Mesenchymal stem cell (in vitro differentiated cells and primary cell): ENCODE results near the gene EFHC2.
"Not testable (repeated sequence)": the region's sequence is repeated elsewhere in the genome, so short reads cannot be mapped to it uniquely, and the experiment has no call there.

Experiments used
- DNase-seq: peaks from one replicate; pipeline ENCODE4 v3.0.0-alpha.2; 2013
- H2AFZ ChIP-seq: one replicate; pipeline ENCODE4 v1.6.1; 2013; ENCODE audit warnings: low read depth, mild to moderate bottlenecking, control low read depth, inconsistent platforms, low read length, moderate library complexity
- H2AK5ac ChIP-seq: 2 replicates; pipeline ENCODE4 v1.6.1; 2013; ENCODE audit warnings: low read length, moderate library complexity, mild to moderate bottlenecking, inconsistent platforms; ENCODE audit not compliant: severe bottlenecking
- H2BK120ac ChIP-seq: one replicate; pipeline ENCODE4 v1.6.1; 2013; ENCODE audit warnings: low read depth, mild to moderate bottlenecking, inconsistent platforms, low read length, moderate library complexity
- H2BK12ac ChIP-seq, 2 experiments: one replicate each; pipeline ENCODE4 v1.6.1; 2013; ENCODE audit warnings: inconsistent platforms in 2 of 2, low read length in 2 of 2, mild to moderate bottlenecking in 2 of 2, moderate library complexity in 2 of 2, control low read depth in 1 of 2
- H2BK15ac ChIP-seq: one replicate; pipeline ENCODE4 v1.6.1; 2013; ENCODE audit warnings: mild to moderate bottlenecking, low read depth, inconsistent platforms; ENCODE audit not compliant: poor library complexity, severe bottlenecking
- H2BK5ac ChIP-seq: 2 replicates; pipeline ENCODE4 v1.6.1; 2013; ENCODE audit warnings: low read depth, mild to moderate bottlenecking, low read length, control low read depth, inconsistent platforms; ENCODE audit not compliant: poor library complexity, severe bottlenecking
- H3K14ac ChIP-seq, 2 experiments: one replicate each; pipeline ENCODE4 v1.6.1; 2013; ENCODE audit warnings: inconsistent platforms in 2 of 2, low read length in 2 of 2, control low read depth in 1 of 2, mild to moderate bottlenecking in 1 of 2, moderate library complexity in 1 of 2
- H3K18ac ChIP-seq, 2 experiments: one replicate each; pipeline ENCODE4 v1.6.1; 2013; ENCODE audit warnings: inconsistent platforms in 2 of 2, low read length in 2 of 2, control low read depth in 1 of 2, low read depth in 1 of 2, mild to moderate bottlenecking in 1 of 2
- H3K23ac ChIP-seq, 2 experiments: one replicate each; pipeline ENCODE4 v1.6.1; 2013; ENCODE audit warnings: inconsistent platforms in 2 of 2, low read length in 2 of 2, mild to moderate bottlenecking in 2 of 2, moderate library complexity in 2 of 2, control low read depth in 1 of 2
- H3K27ac ChIP-seq: 2 replicates; pipeline ENCODE4 v1.5.1; 2013; ENCODE audit warnings: mild to moderate bottlenecking, moderate library complexity, low read length, control low read depth, inconsistent platforms; ENCODE audit not compliant: poor library complexity, severe bottlenecking
- H3K27me3 ChIP-seq, 2 experiments: 2 replicates each; pipeline versions ENCODE4 v1.6.1 to v1.7.0; 2013; ENCODE audit warnings: low read length in 2 of 2, mild to moderate bottlenecking in 2 of 2, moderate library complexity in 2 of 2, control low read depth in 1 of 2, inconsistent platforms in 1 of 2; ENCODE audit not compliant: control insufficient read depth in 1 of 2, insufficient read depth in 1 of 2
- H3K36me3 ChIP-seq, 2 experiments: 2 replicates each; pipeline versions ENCODE4 v1.6.1 to v1.7.0; 2013; ENCODE audit warnings: low read length in 2 of 2, control low read depth in 1 of 2, inconsistent platforms in 1 of 2, low read depth in 1 of 2, mild to moderate bottlenecking in 1 of 2; ENCODE audit not compliant: insufficient read depth in 2 of 2, control insufficient read depth in 1 of 2
- H3K4ac ChIP-seq, 2 experiments: one replicate each; pipeline ENCODE4 v1.6.1; 2013; ENCODE audit warnings: inconsistent platforms in 2 of 2, low read length in 2 of 2, mild to moderate bottlenecking in 2 of 2, moderate library complexity in 2 of 2, control low read depth in 1 of 2, low read depth in 1 of 2
- H3K4me1 ChIP-seq: 2 replicates; pipeline ENCODE4 v1.6.1; 2013; ENCODE audit warnings: low read depth, low read length, control low read depth; ENCODE audit not compliant: control insufficient read depth, insufficient read depth
- H3K4me2 ChIP-seq: 2 replicates; pipeline ENCODE4 v1.6.1; 2013; ENCODE audit warnings: low read length, mild to moderate bottlenecking, inconsistent platforms; ENCODE audit not compliant: poor library complexity, severe bottlenecking
- H3K4me3 ChIP-seq, 2 experiments: 2 replicates each; pipeline versions ENCODE4 v1.5.1 to v1.7.0; 2013; ENCODE audit warnings: low read length in 2 of 2, mild to moderate bottlenecking in 2 of 2, control low read depth in 1 of 2, low read depth in 1 of 2; ENCODE audit not compliant: insufficient read depth in 1 of 2
- H3K79me1 ChIP-seq: replicated peaks from 2 replicates; pipeline ENCODE4 v1.6.1; 2013; ENCODE audit warnings: mild to moderate bottlenecking, control low read depth, low read length, inconsistent platforms; ENCODE audit not compliant: poor library complexity, severe bottlenecking
- H3K9ac ChIP-seq: 2 replicates; pipeline ENCODE4 v1.7.0; 2013; ENCODE audit warnings: mild to moderate bottlenecking, low read length, moderate library complexity
- H3K9me3 ChIP-seq: 2 replicates; pipeline ENCODE4 v1.7.0; 2013; ENCODE audit warnings: mild to moderate bottlenecking, low read length; ENCODE audit not compliant: control insufficient read depth
- H4K8ac ChIP-seq: one replicate; pipeline ENCODE4 v1.6.1; 2013; ENCODE audit warnings: inconsistent platforms, mild to moderate bottlenecking, low read length, moderate library complexity
- H4K91ac ChIP-seq: one replicate; pipeline ENCODE4 v1.6.1; 2013; ENCODE audit warnings: mild to moderate bottlenecking, low read length, inconsistent platforms
- WGBS: methylation state at CpG from one replicate; pipeline ENCODE4 v1.1.7; 2013; ENCODE audit warnings: mixed read lengths; 5-methylcytosine and 5-hydroxymethylcytosine counted together

EFHC2 gene

GRCh38 chrX:44261286-44261685 lies 82.2 kb downstream of the EFHC2 start:
- Histone ChIP-seq H3K4me3 (no peak overlapping the region), H2AK5ac (no peak overlapping the region), H3K9ac (no peak overlapping the region), H4K91ac (no peak overlapping the region), H3K4me1 (no peaks in the 10 kb centered on the region), H3K18ac (no peak overlapping the region), H3K27me3 (no peaks in the 10 kb centered on the region), H2BK12ac (no peak overlapping the region), H3K79me1 (no peaks in the 10 kb centered on the region), H3K9me3 (no peaks in the 10 kb centered on the region), H3K4ac (no peak overlapping the region), H3K23ac (no peak overlapping the region), H3K36me3 (no peaks in the 10 kb centered on the region), H3K27ac (no peak overlapping the region), H2BK120ac (no peak overlapping the region), H2BK5ac (no peak overlapping the region), H3K4me2 (no peak overlapping the region), H4K8ac (no peak overlapping the region), H3K14ac (no peak overlapping the region), H2BK15ac (no peak overlapping the region), H2AFZ (no peak overlapping the region)
- 100% methylated on average over 1 of the region's 5 CpGs for WGBS
- DNase-seq: no peak

GRCh38 chrX:44260609-44261008 lies 82.9 kb downstream of the EFHC2 start:
- Histone ChIP-seq H3K27ac (no peak overlapping the region), H3K79me1 (no peaks in the 10 kb centered on the region)

GRCh38 chrX:44255742-44256141 lies 87.7 kb downstream of the EFHC2 start:
- not testable (repeated sequence) for H3K9ac ChIP-seq

More at GRCh38 chrX:44260609-44261008, 82.9 kb downstream of the EFHC2 start:
- no peak for DNase-seq
- Histone ChIP-seq H3K9me3 (no peaks in the 10 kb centered on the region), H2BK15ac (no peak overlapping the region), H3K4ac (no peak overlapping the region), H2BK120ac (no peak overlapping the region), H2AFZ (no peak overlapping the region), H4K8ac (no peak overlapping the region), H3K9ac (no peak overlapping the region), H3K4me3 (no peak overlapping the region), H3K14ac (no peak overlapping the region), H3K27me3 (no peaks in the 10 kb centered on the region), H2BK12ac (no peak overlapping the region), H3K4me2 (no peak overlapping the region), H3K36me3 (no peaks in the 10 kb centered on the region), H2AK5ac (no peak overlapping the region), H4K91ac (no peak overlapping the region), H3K23ac (no peak overlapping the region), H3K18ac (no peak overlapping the region), H2BK5ac (no peak overlapping the region), H3K4me1 (no peaks in the 10 kb centered on the region)

GRCh38 chrX:44253575-44253942 lies 89.9 kb downstream of the EFHC2 start:
- H2BK15ac ChIP-seq: no peak overlapping the region
- H3K14ac ChIP-seq: peak overlapping the region in 1 of 2 experiments; percentile 41

More at GRCh38 chrX:44255742-44256141, 87.7 kb downstream of the EFHC2 start:
- not testable (repeated sequence) for H3K18ac ChIP-seq, H2BK12ac ChIP-seq, H3K4me1 ChIP-seq, H4K8ac ChIP-seq, H3K4me2 ChIP-seq, H4K91ac ChIP-seq, H2AK5ac ChIP-seq, H3K4ac ChIP-seq, H3K14ac ChIP-seq, H3K4me3 ChIP-seq, H3K79me1 ChIP-seq, H2BK120ac ChIP-seq, H2AFZ ChIP-seq, H2BK5ac ChIP-seq, H3K36me3 ChIP-seq, H3K27ac ChIP-seq, H2BK15ac ChIP-seq, DNase-seq, H3K23ac ChIP-seq, H3K9me3 ChIP-seq, H3K27me3 ChIP-seq
- 83% methylated on average over 1 of the region's 2 CpGs for WGBS

More at GRCh38 chrX:44253575-44253942, 89.9 kb downstream of the EFHC2 start:
- Histone ChIP-seq H2BK5ac (no peak overlapping the region), H3K9me3 (no peaks in the 10 kb centered on the region), H2BK120ac (no peak overlapping the region), H2BK12ac (no peak overlapping the region), H2AFZ (no peak overlapping the region), H4K91ac (peak overlapping the region; percentile 39), H3K4me1 (no peaks in the 10 kb centered on the region), H3K18ac (peak overlapping the region; percentile 54 to 70), H3K9ac (no peak overlapping the region), H4K8ac (no peak overlapping the region), H3K4ac (peak overlapping the region in 1 of 2 experiments; percentile 64), H3K27me3 (peaks cover 0 to 13% of the 10 kb centered on the region in 2 experiments), H3K4me3 (no peak overlapping the region), H2AK5ac (no peak overlapping the region), H3K23ac (no peak overlapping the region), H3K79me1 (no peaks in the 10 kb centered on the region), H3K27ac (no peak overlapping the region), H3K36me3 (no peaks in the 10 kb centered on the region), H3K4me2 (no peak overlapping the region)
- DNase-seq: no peak
- 54% methylated on average over 4 of the region's 4 CpGs for WGBS
